H9 (cell line): Measurements from ENCODE around the gene LRRC8B. TPM values are rescaled to one million over a fixed set of nuclear protein-coding genes. Genes with fewer than 3 reads are reported as not detected.

ENCODE experiments used
- DNase-seq: peaks from one replicate; pipeline ENCODE4 v3.0.0-alpha.2; 2017
- H2AFZ ChIP-seq: one replicate; pipeline ENCODE4 v1.6.1; 2013; ENCODE audit warnings: mild to moderate bottlenecking, low read length, control low read depth, moderate library complexity
- H2AK5ac ChIP-seq: 2 replicates; pipeline ENCODE4 v1.6.1; 2013; ENCODE audit warnings: low read length, control low read depth, mixed read lengths; ENCODE audit not compliant: insufficient read length
- H2BK120ac ChIP-seq: one replicate; pipeline ENCODE4 v1.6.1; 2013; ENCODE audit warnings: low read depth, mild to moderate bottlenecking, low read length, control low read depth, inconsistent platforms; ENCODE audit not compliant: poor library complexity, severe bottlenecking
- H2BK12ac ChIP-seq: 2 replicates; pipeline ENCODE4 v1.6.1; 2013; ENCODE audit warnings: low read length, control low read depth, mixed read lengths, low read depth; ENCODE audit not compliant: insufficient read length
- H2BK15ac ChIP-seq: 2 replicates; pipeline ENCODE4 v1.6.1; 2013; ENCODE audit warnings: low read depth, low read length, control low read depth
- H2BK20ac ChIP-seq: one replicate; pipeline ENCODE4 v1.6.1; 2013; ENCODE audit warnings: low read depth, mild to moderate bottlenecking, low read length, control low read depth, inconsistent platforms; ENCODE audit not compliant: poor library complexity, severe bottlenecking
- H2BK5ac ChIP-seq: 2 replicates; pipeline ENCODE4 v1.6.1; 2013; ENCODE audit warnings: low read length, control low read depth, mixed read lengths; ENCODE audit not compliant: insufficient read length
- H3K14ac ChIP-seq: 2 replicates; pipeline ENCODE4 v1.6.1; 2013; ENCODE audit warnings: low read length, control low read depth; ENCODE audit not compliant: insufficient read depth
- H3K18ac ChIP-seq: 2 replicates; pipeline ENCODE4 v1.6.1; 2013; ENCODE audit warnings: low read depth, mild to moderate bottlenecking, mixed read lengths, low read length, control low read depth; ENCODE audit not compliant: insufficient read length
- H3K23ac ChIP-seq: 2 replicates; pipeline ENCODE4 v1.6.1; 2013; ENCODE audit warnings: low read length, control low read depth, mixed read lengths, low read depth; ENCODE audit not compliant: insufficient read length
- H3K23me2 ChIP-seq: 2 replicates; pipeline ENCODE4 v1.6.1; 2013; ENCODE audit warnings: low read depth, mild to moderate bottlenecking, mixed read lengths, low read length, control low read depth; ENCODE audit not compliant: insufficient read length, poor library complexity, severe bottlenecking
- H3K27ac ChIP-seq: 2 replicates; pipeline ENCODE4 v1.5.1; 2013; ENCODE audit warnings: low read length, control low read depth, mixed read lengths, low read depth; ENCODE audit not compliant: insufficient read length
- H3K27me3 ChIP-seq: 2 replicates; pipeline ENCODE4 v1.6.1; 2013; ENCODE audit warnings: low read length, control low read depth, inconsistent platforms; ENCODE audit not compliant: insufficient read depth
- H3K4ac ChIP-seq: 2 replicates; pipeline ENCODE4 v1.6.1; 2013; ENCODE audit warnings: low read depth, mild to moderate bottlenecking, control low read depth, inconsistent platforms, low read length, moderate library complexity
- H3K4me1 ChIP-seq: 2 replicates; pipeline ENCODE4 v1.6.1; 2013; ENCODE audit warnings: low read length, control low read depth, inconsistent platforms; ENCODE audit not compliant: insufficient read depth
- H3K4me2 ChIP-seq: 2 replicates; pipeline ENCODE4 v1.6.1; 2013; ENCODE audit warnings: low read length, control low read depth, mixed read lengths; ENCODE audit not compliant: insufficient read length, insufficient read depth
- H3K56ac ChIP-seq: 2 replicates; pipeline ENCODE4 v1.6.1; 2013; ENCODE audit warnings: low read depth, mild to moderate bottlenecking, mixed read lengths, low read length, control low read depth; ENCODE audit not compliant: insufficient read length
- H3K79me1 ChIP-seq: 2 replicates; pipeline ENCODE4 v1.6.1; 2013; ENCODE audit warnings: low read depth, mild to moderate bottlenecking, moderate library complexity, low read length, control low read depth, inconsistent platforms; ENCODE audit not compliant: insufficient read depth, poor library complexity, severe bottlenecking
- H3K79me2 ChIP-seq: 2 replicates; pipeline ENCODE4 v1.6.1; 2013; ENCODE audit warnings: low read length, control low read depth, inconsistent platforms; ENCODE audit not compliant: insufficient read depth
- H3K9ac ChIP-seq: 2 replicates; pipeline ENCODE4 v1.6.1; 2013; ENCODE audit warnings: low read length, control low read depth, mixed read lengths; ENCODE audit not compliant: insufficient read length; ENCODE audit errors: extremely low read depth
- H3K9me3 ChIP-seq: one replicate; pipeline ENCODE4 v1.6.1; 2013; ENCODE audit warnings: low read depth, low read length, inconsistent platforms; ENCODE audit not compliant: control insufficient read depth
- H3T11ph ChIP-seq: one replicate; pipeline ENCODE4 v1.6.1; 2013; ENCODE audit warnings: mild to moderate bottlenecking, low read length, control low read depth, inconsistent platforms
- H4K20me1 ChIP-seq: one replicate; pipeline ENCODE4 v1.6.1; 2013; ENCODE audit not compliant: control insufficient read depth, insufficient read length, insufficient read depth
- H4K5ac ChIP-seq: 2 replicates; pipeline ENCODE4 v1.6.1; 2013; ENCODE audit warnings: low read depth, mild to moderate bottlenecking, mixed read lengths, low read length, control low read depth; ENCODE audit not compliant: insufficient read length
- H4K8ac ChIP-seq: replicated peaks from 2 replicates; pipeline ENCODE4 v1.6.1; 2013; ENCODE audit warnings: low read length, control low read depth, mixed read lengths, low read depth; ENCODE audit not compliant: insufficient read length
- H4K91ac ChIP-seq: 2 replicates; pipeline ENCODE4 v1.6.1; 2013; ENCODE audit warnings: low read depth, mild to moderate bottlenecking, moderate library complexity, mixed read lengths, low read length, control low read depth; ENCODE audit not compliant: insufficient read length
- H3K27ac Mint-ChIP-seq, 3 experiments: 2 replicates in 2 of 3; 3 replicates in 1 of 3; pipeline ENCODE4 v1.8.0; 2020 to 2021; ENCODE audit warnings: mixed read lengths in 3 of 3, mild to moderate bottlenecking in 1 of 3, moderate library complexity in 1 of 3
- H3K27me3 Mint-ChIP-seq: 2 replicates; pipeline ENCODE4 v1.8.0; 2021; ENCODE audit warnings: low read depth, mild to moderate bottlenecking, moderate library complexity, mixed read lengths
- H3K36me3 Mint-ChIP-seq, 3 experiments: 2 replicates in 2 of 3; 3 replicates in 1 of 3; pipeline ENCODE4 v1.8.0; 2020 to 2021; ENCODE audit warnings: low read depth in 3 of 3, mixed read lengths in 3 of 3; ENCODE audit not compliant: insufficient read depth in 1 of 3
- H3K4me1 Mint-ChIP-seq, 2 experiments: 2 replicates each; pipeline ENCODE4 v1.8.0; 2020; ENCODE audit warnings: mixed read lengths in 2 of 2
- H3K4me3 Mint-ChIP-seq, 2 experiments: 2 replicates in 1 of 2; 3 replicates in 1 of 2; pipeline ENCODE4 v1.8.0; 2020 to 2021; ENCODE audit warnings: mild to moderate bottlenecking in 2 of 2, mixed read lengths in 2 of 2, moderate library complexity in 1 of 2
- H3K9me3 Mint-ChIP-seq, 2 experiments: 2 replicates in 1 of 2; 3 replicates in 1 of 2; pipeline ENCODE4 v1.8.0; 2020; ENCODE audit warnings: mild to moderate bottlenecking in 2 of 2, mixed read lengths in 2 of 2, moderate library complexity in 1 of 2
- WGBS: extraction: QIAGEN DNeasy Blood & Tissue Kit; methylation state at CpG from one replicate; pipeline ENCODE4 v1.1.7; 2013; ENCODE audit warnings: missing lambda C conversion rate, low lambda C conversion rate, mixed read lengths; ENCODE audit not compliant: insufficient read length; ENCODE audit errors: extremely low coverage; 5-methylcytosine and 5-hydroxymethylcytosine counted together
- long read RNA-seq: library from polyadenylated mRNA; unstranded; transcript quantifications from one replicate; pipeline ENCODE4 v2.0.0, GENCODE V29; 2020
- total RNA-seq: library from RNA; stranded (reverse); gene quantifications from 2 replicates; pipeline ENCODE4 v1.2.1, GENCODE V29; 2021
- TF ChIP-seq, protein P1 (sequence below): fragments of 200-600 bp; sonication (generic); conservative IDR thresholded peaks from 3 replicates; pipeline ENCODE4 v1.8.0; 2021; ENCODE audit warnings: antibody characterized with exemption, mild to moderate bottlenecking

Gene LRRC8B
- total RNA-seq: 29.1 and 33.2 TPM in 2 replicates
- long read RNA-seq, full-length matches to known transcripts: 5 of 23 reads
- long read RNA-seq, partial matches to known transcripts: 5 of 23 reads
- long read RNA-seq, other reads (novel, unspliced or antisense): 13 of 23 reads

GRCh38 chr1:89524369-89525168 is at the start of gene LRRC8B:
LRRC8B (plus strand) TSS chr1:89524829; CDS start chr1:89582651, 57,822 bp downstream.
- peak within 1 kb of the TSS; percentile 98 for H3K18ac ChIP-seq
- H3K14ac ChIP-seq: peak within 1 kb of the TSS; percentile 95
- peak; percentile 91 for DNase-seq
- H3K9me3 Mint-ChIP-seq: peaks cover 1 to 9% of the 10 kb centered on the region in 2 experiments; a peak in 1 of 5 replicates
- H2BK120ac ChIP-seq: no peak within 1 kb of the TSS
- peaks cover 5 to 8% (median 8%) of the 10 kb centered on the region in 3 experiments; a peak in 6 of 7 replicates for H3K36me3 Mint-ChIP-seq
- H2BK20ac ChIP-seq: no peak within 1 kb of the TSS
- H3K56ac ChIP-seq: no peak within 1 kb of the TSS
- no peak within 1 kb of the TSS for H3K23ac ChIP-seq
- no peak within 1 kb of the TSS for H2BK12ac ChIP-seq
- H4K8ac ChIP-seq: no peak within 1 kb of the TSS
- 0 out of 2 replicates have a peak, but pooled peaks cover 2% of the 10 kb centered on the region for H3K27me3 Mint-ChIP-seq
- peak within 1 kb of the TSS; percentile 71; the same call in 1 of the 2 replicates for H3K4ac ChIP-seq
- H2AFZ ChIP-seq: no peak within 1 kb of the TSS
- peaks cover 23 to 27% of the 10 kb centered on the region in 2 experiments for H3K4me1 Mint-ChIP-seq
- H3K9ac ChIP-seq: peak within 1 kb of the TSS; percentile 83
- peak within 1 kb of the TSS; percentile 58 for H3K27ac ChIP-seq
- H3K23me2 ChIP-seq: peaks cover 8% of the 10 kb centered on the region
- TF ChIP-seq, protein P1, sequence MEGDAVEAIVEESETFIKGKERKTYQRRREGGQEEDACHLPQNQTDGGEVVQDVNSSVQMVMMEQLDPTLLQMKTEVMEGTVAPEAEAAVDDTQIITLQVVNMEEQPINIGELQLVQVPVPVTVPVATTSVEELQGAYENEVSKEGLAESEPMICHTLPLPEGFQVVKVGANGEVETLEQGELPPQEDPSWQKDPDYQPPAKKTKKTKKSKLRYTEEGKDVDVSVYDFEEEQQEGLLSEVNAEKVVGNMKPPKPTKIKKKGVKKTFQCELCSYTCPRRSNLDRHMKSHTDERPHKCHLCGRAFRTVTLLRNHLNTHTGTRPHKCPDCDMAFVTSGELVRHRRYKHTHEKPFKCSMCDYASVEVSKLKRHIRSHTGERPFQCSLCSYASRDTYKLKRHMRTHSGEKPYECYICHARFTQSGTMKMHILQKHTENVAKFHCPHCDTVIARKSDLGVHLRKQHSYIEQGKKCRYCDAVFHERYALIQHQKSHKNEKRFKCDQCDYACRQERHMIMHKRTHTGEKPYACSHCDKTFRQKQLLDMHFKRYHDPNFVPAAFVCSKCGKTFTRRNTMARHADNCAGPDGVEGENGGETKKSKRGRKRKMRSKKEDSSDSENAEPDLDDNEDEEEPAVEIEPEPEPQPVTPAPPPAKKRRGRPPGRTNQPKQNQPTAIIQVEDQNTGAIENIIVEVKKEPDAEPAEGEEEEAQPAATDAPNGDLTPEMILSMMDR: no peak
- no peak within 1 kb of the TSS for H2AK5ac ChIP-seq
- no peaks in the 10 kb centered on the region for H3K9me3 ChIP-seq
- peak within 1 kb of the TSS; percentile 7 for H2BK5ac ChIP-seq
- H4K5ac ChIP-seq: peak within 1 kb of the TSS; percentile 13
- H4K20me1 ChIP-seq: no peaks in the 10 kb centered on the region
- H2BK15ac ChIP-seq: no peak within 1 kb of the TSS
- no CpG with 5 or more reads among the region's 85 CpGs for WGBS
- H3K4me1 ChIP-seq: peaks cover 5% of the 10 kb centered on the region; the same call in 1 of the 2 replicates
- peak within 1 kb of the TSS; percentile 73 to 89 for H3K4me3 Mint-ChIP-seq
- peak within 1 kb of the TSS; percentile 82 to 96 (median 86) for H3K27ac Mint-ChIP-seq
- H3K79me2 ChIP-seq: peaks cover 4% of the 10 kb centered on the region; the same call in 1 of the 2 replicates
- peak within 1 kb of the TSS; percentile 0 for H4K91ac ChIP-seq
- H3T11ph ChIP-seq: no peak within 1 kb of the TSS
- no peaks in the 10 kb centered on the region for H3K27me3 ChIP-seq
- peak within 1 kb of the TSS; percentile 72 for H3K4me2 ChIP-seq
- H3K79me1 ChIP-seq: no peaks in the 10 kb centered on the region
